ENCODE measurements around the gene GCNT4. TPM values are rescaled to one million over a fixed set of nuclear protein-coding genes. Genes with fewer than 3 reads are reported as not detected.
"Not testable (repeated sequence)": the region's sequence is repeated elsewhere in the genome, so short reads cannot be mapped to it uniquely, and the experiment has no call there.

Gene GCNT4
- under 1 TPM; 0.20 to 0.41 TPM for total RNA-seq

- no peak for TF ChIP-seq CTCF (IDR thresholded peaks at IDR 0.05)
- DNase-seq (ENCODE audit: low spot score) = no peak
- H3K4me1 ChIP-seq = peaks cover 0 to 15% of the 10 kb centered on the region in 2 donors
- H3K4me3 ChIP-seq = peak within 1 kb of the TSS; percentile 70 to 82
- no peaks in the 10 kb centered on the region for H3K9me3 ChIP-seq
- H3K36me3 ChIP-seq = no peaks in the 10 kb centered on the region
- H3K27me3 ChIP-seq = no peaks in the 10 kb centered on the region
- H3K27ac ChIP-seq = peak within 1 kb of the TSS; percentile 85 to 88
Measured at GRCh38 chr5:75052192-75053053, at the start of gene GCNT4. Gene GCNT4 (minus strand): TSS chr5:75052558. CDS start chr5:75030037, 22,521 bp downstream.

GRCh38 chr5:75095956-75096355 is 43.6 kb upstream of the GCNT4 start:
- H3K27me3 ChIP-seq; DNase-seq (ENCODE audit: low spot score); H3K4me3 ChIP-seq; H3K4me1 ChIP-seq; H3K36me3 ChIP-seq; H3K27ac ChIP-seq; H3K9me3 ChIP-seq: not testable (repeated sequence)

- Histone ChIP-seq H3K27ac (no peak overlapping the region), H3K4me1 (no peaks in the 10 kb centered on the region), H3K36me3 (no peaks in the 10 kb centered on the region), H3K4me3 (no peak overlapping the region), H3K9me3 (no peaks in the 10 kb centered on the region), H3K27me3 (no peaks in the 10 kb centered on the region)
- DNase-seq (ENCODE audit: low spot score) = no peak
- TF ChIP-seq CTCF (IDR thresholded peaks at IDR 0.05) = no peak
Measured at GRCh38 chr5:75091597-75091996, 39.2 kb upstream of the GCNT4 start.

- no peaks in the 10 kb centered on the region for H3K27me3 ChIP-seq
- no peak overlapping the region for H3K27ac ChIP-seq
- DNase-seq (ENCODE audit: low spot score) = no peak
- no peak for TF ChIP-seq CTCF (IDR thresholded peaks at IDR 0.05)
- no peaks in the 10 kb centered on the region for H3K36me3 ChIP-seq
- H3K9me3 ChIP-seq = no peaks in the 10 kb centered on the region
- no peak overlapping the region for H3K4me3 ChIP-seq
- H3K4me1 ChIP-seq = no peaks in the 10 kb centered on the region
Measured at GRCh38 chr5:75089662-75090061, 37.3 kb upstream of the GCNT4 start.

- no peak overlapping the region for H3K27ac ChIP-seq
- no peak overlapping the region for H3K4me3 ChIP-seq
- no peak for TF ChIP-seq CTCF (IDR thresholded peaks at IDR 0.05)
- DNase-seq (ENCODE audit: low spot score) = no peak
- no peaks in the 10 kb centered on the region for H3K4me1 ChIP-seq
- H3K36me3 ChIP-seq = no peaks in the 10 kb centered on the region
- H3K9me3 ChIP-seq = no peaks in the 10 kb centered on the region
- H3K27me3 ChIP-seq = no peaks in the 10 kb centered on the region
Measured at GRCh38 chr5:75089137-75089536, 36.8 kb upstream of the GCNT4 start.

GRCh38 chr5:75088648-75089047 is 36.3 kb upstream of the GCNT4 start:
- H3K4me3 ChIP-seq = no peak overlapping the region
- H3K36me3 ChIP-seq = no peaks in the 10 kb centered on the region
- no peaks in the 10 kb centered on the region for H3K27me3 ChIP-seq
- no peaks in the 10 kb centered on the region for H3K4me1 ChIP-seq
- TF ChIP-seq CTCF (IDR thresholded peaks at IDR 0.05) = no peak
- no peaks in the 10 kb centered on the region for H3K9me3 ChIP-seq
- H3K27ac ChIP-seq = no peak overlapping the region
- no peak for DNase-seq (ENCODE audit: low spot score)

Data from right atrium auricular region (tissue), 2 donors.